Left kidney (tissue), 2 donors: ENCODE data around the gene USP47. TPM values are rescaled to one million over a fixed set of nuclear protein-coding genes. Genes with fewer than 3 reads are reported as not detected.

Experiments used
- DNase-seq: peaks from one replicate; pipeline ENCODE4 v3.0.0-alpha.2; 2013
- polyA plus RNA-seq: library from polyadenylated mRNA; unstranded; fragments of 120-200 nt; gene quantifications from one replicate; pipeline ENCODE4 v1.2.1, GENCODE V29; 2013; ENCODE audit not compliant: insufficient read length

USP47 gene
- polyA plus RNA-seq, 1 donor = 107 TPM

DNA sequence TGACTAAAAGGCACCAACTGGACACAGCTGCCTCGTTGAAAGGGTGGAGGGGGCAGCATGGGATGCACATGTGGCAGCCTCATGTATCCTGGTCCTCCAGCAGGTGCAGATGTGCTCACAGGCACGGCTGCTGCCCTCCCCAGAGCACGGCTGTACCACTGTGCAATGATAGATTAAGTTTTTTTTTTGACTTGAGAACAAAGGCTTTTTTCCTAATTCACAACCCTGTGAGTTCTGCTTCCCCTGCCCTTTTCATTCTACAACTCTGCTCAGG is 155.2 kb downstream of the USP47 start:
- no peak for DNase-seq

DNA sequence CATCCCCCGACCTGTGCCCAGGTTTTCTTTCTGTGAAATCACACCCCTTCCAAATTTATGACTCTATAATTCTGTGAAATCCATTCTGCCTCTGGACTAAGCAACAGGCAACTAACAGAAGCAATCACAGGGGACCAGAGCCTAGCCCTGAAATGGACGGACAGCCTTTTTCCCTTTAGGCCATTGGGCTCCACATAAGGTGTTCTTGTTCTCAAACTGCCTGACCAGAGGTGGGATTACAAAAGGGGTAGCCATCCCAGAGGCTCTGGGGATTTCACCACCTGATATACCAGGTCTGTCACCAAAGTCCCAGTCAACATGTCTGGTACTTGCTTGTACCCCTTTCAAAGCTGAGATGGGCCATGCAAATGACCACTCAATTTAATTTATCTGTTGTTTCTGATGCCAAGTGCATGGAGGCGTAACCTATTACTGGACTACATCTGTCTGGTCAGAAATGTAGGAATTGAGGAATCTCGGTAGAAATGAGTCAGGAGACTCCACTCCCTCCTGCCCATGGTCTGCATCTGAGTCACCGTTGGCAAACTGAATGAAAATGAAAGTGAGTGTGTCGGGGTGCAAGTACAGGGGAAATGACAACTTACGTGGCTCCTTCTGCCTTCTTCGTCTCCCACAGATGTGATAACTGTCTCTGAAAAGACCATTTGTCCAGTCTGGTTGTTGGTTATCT is 156.5 kb downstream of the USP47 start:
- no peak for DNase-seq

DNA sequence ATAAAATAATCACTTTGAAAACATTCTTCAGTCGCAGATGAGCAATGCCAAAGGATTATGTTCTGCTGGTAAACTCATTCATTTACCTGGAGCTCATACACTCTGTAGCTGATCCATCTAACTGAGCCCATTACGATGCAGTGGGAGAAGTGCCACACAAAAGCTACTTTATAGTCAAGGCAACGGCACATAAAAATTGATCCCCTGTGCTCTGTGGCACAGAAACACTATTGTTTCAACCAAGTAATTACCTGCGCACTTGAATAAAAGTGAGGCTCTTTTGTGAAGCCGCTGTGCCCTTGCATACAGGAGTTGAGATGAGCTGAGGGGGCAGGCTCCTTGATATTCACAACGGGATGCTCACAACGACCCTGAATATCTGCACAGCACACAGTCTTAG is 159.4 kb downstream of the USP47 start:
- DNase-seq = no peak

DNA sequence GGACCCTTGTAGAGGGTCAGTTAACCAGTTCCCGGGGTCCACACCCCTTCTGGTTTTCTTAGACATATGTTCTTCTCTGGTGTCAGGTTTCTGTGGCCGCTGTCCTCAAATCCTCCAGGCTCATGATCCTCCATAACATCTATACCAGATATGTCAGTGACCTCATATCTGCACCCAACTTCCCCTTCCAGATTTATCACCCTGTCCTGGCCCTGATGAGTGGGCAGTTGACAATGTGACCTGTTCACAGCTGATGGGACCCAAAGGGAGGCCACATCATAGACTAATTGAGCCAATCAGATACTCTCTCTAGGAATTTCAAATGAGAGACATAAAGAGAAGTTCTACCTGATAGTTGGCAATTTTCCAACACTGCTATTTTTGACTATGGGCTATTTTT is 161.6 kb downstream of the USP47 start:
- no peak for DNase-seq

DNA sequence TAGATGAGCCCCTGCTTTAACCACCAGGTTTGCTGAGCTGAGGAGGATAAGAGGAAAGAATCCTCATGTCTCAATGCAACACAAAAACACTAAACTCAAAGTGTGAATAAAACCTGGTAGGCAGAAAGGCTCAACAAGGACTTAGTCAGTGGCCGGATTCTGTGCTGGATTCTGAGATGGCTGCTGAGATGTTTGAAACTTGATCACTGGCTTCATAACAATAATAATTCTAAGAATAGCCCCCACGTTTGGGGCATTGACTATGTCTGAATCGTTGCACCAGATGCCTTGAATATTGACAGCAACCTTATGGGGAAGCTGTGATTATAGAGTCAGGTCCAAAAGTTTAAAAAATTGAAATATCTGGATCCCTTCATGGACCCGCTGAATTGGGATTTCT is 162.0 kb downstream of the USP47 start:
- DNase-seq = no peak

DNA sequence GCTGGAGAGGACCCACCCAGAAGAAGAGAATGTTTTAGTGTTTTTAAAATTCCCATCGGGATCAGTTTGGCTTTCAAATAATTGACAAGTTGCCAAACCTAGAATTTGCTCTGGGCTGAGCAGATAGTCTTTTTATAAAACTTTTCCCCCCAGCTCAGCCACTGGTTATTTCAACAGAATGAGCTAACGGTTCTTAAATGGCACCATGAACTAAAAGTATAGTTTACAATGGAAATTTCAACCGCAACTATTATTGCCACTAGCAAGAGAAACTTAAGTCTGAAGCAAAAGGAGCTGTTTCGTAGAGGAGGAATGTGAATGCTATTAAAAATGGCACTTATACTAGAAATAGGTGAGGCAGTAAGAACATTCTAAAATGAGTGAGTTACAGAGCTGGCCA is 163.3 kb downstream of the USP47 start:
- no peak for DNase-seq

DNA sequence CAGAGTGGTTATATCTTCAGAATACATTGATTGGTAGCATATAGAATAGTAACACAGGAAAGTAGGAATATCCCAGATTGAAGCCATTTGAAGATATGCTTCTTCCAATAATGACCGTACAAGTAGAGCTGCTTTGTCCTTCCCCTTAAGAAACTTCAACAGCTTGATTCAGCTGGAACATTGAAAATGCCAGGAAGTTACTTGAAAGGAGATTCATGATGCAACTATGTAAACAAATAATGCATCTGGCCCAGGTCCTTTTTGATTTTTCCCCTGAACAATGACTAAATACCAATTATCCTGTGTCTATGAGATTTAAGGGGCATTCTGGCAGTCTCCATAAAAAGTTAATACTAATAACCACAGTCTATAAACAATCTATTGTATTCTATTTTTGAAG is 163.7 kb downstream of the USP47 start:
- no peak for DNase-seq

DNA sequence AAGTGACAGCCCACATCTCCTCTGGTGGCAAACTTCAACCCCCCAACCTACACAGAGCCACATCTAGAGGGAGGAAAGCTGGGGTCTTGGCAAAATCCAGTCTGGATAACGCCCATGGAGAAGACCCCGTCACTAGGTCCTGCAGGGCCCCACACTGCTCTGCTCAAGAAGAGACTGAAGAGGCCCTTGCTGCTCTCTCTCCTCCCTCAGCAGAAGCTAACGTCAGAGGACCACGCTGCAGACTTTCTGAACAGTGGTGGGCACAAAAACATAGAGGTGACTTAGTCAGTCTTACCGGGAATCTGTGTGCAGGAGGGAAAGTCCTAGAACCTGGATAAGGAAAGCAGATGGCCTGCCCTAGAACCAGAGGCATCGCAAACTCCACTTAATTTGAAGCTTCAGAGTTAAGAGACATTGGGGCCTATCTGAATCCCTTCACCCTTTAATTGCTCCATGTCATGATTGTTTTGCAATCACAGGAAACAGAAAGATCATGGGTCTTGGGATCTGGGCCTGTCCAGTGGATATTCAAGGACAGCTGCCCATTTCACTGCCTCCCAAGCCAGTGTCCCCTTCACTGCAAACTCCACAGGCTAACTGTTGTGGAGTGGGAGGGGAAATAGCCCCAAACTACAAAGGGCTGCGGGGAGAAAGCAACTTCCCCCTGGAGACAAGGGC is 164.9 kb downstream of the USP47 start:
- DNase-seq = no peak

DNA sequence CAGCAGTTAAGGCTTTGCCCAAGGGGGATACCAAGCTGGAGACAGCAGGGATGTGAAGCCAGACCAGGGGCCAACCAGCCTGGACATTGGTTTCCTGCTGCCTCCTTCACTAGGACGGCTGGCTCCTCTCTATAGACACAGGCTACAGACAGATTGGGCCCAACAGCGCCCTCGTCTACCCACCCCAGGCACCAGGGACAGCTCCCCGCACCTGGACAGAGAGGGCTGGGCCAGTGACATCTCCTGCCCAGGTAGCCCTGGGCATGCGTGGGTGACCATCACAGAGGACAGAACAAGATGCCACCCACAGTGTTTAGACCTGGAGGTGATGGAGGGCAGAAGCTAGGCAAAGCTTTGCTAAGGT is 165.4 kb downstream of the USP47 start:
- DNase-seq = no peak

DNA sequence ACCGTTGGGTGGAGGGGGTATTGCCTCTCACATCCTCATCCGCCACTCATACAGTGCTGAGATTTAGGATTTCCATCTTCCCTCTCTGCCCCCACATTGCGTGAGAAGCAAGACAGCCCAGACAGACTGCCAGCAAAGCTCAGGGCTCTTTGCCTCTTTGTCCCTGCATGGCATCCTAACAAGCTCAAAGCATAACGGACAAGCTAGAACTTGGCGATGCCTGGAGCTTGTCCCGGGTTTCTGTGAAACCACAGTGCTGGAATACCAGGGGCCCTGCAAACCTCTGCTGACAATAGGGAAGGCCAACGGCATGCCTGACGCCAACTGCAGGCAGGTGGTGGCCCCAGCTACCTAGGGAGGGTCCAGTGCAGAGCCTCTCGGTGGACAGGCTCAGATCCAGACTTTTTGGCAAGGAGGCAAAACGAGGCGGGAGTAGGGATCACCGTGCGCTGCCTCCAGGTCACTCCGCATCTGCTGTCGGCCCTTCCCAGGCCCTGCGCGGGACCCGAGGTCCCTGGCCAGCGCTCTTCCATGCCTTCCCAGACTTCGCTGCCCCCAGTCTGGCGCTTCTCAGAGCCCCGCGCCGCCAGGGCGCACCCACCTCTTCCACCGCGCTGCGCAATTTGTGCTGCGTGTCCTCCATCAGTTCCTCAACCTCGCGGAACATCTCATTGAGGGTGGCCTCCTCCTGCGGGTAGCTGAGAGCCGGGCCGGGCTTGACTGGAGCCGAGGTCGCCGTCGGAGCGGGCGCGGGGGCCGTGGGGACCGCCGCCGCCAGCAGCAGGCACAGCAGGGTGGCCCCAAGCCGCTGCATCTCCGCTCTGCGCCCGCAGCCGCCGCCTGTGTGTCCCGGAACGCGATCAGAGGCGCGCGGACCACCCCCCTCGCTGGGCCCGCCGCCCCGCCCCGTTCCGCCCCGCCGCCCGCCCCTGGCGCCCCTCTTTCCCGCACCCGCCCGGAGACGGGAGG is 166.3 kb downstream of the USP47 start, which contains the start of gene DKK3:
Gene DKK3 (minus strand): TSS at position 858 of the 969 bp plus-strand sequence. CDS start 44 bp downstream, at position 814.
- no peak for DNase-seq

Other genes starting within 250 kb of the USP47 start
- 20.8 TPM for gene GALNT18, start 220.0 kb upstream of the USP47 start, polyA plus RNA-seq
- 56.0 TPM for gene DKK3, start 166.7 kb downstream of the USP47 start, polyA plus RNA-seq